Effector memory CD4-positive, alpha-beta T cell (primary cell): Measurements from ENCODE around the gene CDK6.

ENCODE experiments used
- DNase-seq, 3 donors: peaks; one replicate each; pipeline ENCODE4 v3.0.0-alpha.2; 2020
- H3K27ac ChIP-seq: 2 replicates; pipeline ENCODE4 v1.7.0; 2013; ENCODE audit warnings: mild to moderate bottlenecking, low read length, moderate library complexity; ENCODE audit not compliant: insufficient read depth, poor library complexity, severe bottlenecking
- H3K27me3 ChIP-seq: replicated peaks from 2 replicates; pipeline ENCODE4 v1.7.0; 2013; ENCODE audit warnings: mild to moderate bottlenecking, low read length; ENCODE audit not compliant: insufficient read depth, control insufficient read depth, poor library complexity, severe bottlenecking
- H3K36me3 ChIP-seq: 2 replicates; pipeline ENCODE4 v1.7.0; 2013; ENCODE audit warnings: mild to moderate bottlenecking, low read length, moderate library complexity; ENCODE audit not compliant: control insufficient read depth, insufficient read depth
- H3K4me1 ChIP-seq: 2 replicates; pipeline ENCODE4 v1.7.0; 2013; ENCODE audit warnings: low read length, mild to moderate bottlenecking; ENCODE audit not compliant: control insufficient read depth, insufficient read depth, poor library complexity, severe bottlenecking
- H3K4me3 ChIP-seq: 2 replicates; pipeline ENCODE4 v1.7.0; 2013; ENCODE audit warnings: low read length, low read depth, mild to moderate bottlenecking; ENCODE audit not compliant: insufficient read depth, poor library complexity, severe bottlenecking
- H3K9me3 ChIP-seq: 2 replicates; pipeline ENCODE4 v1.7.0; 2013; ENCODE audit warnings: mild to moderate bottlenecking, low read length, moderate library complexity; ENCODE audit not compliant: control insufficient read depth

Gene CDK6

DNA sequence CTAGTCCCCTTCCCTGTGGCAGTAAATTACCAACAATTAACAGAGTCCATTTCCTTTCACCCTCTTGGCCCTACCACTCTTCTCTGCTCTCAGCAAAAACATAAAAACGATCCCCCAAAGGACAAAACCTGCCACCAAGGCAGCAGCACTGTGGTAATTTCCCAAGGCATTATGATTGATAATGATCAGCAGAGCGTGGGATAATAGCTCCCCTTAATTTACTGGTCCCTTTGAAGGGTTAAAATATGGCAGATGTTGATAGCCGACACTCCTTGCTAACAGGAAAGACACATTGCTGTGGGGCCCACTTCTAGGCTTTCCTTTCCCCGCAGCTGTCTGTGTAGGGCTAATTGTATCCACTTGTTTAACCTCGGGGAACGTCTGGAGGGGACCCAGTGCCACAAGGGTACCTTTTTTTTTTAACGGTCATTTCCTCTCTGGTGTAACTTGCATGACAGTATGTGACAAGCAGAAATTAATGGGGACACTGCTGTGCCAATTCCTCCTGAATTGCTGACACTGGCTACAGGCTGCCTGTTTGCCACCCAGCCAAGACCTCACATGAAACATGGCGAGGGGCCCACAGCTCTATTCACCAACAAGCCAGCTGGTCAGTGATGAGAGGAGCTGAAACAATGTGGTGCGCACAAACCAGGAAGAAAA is 81.3 kb downstream of the CDK6 start:
- no peak for DNase-seq
- Histone ChIP-seq H3K27me3 (no peaks in the 10 kb centered on the region), H3K4me3 (no peak overlapping the region), H3K4me1 (no peaks in the 10 kb centered on the region), H3K9me3 (no peaks in the 10 kb centered on the region), H3K27ac (no peak overlapping the region), H3K36me3 (no peaks in the 10 kb centered on the region)

DNA sequence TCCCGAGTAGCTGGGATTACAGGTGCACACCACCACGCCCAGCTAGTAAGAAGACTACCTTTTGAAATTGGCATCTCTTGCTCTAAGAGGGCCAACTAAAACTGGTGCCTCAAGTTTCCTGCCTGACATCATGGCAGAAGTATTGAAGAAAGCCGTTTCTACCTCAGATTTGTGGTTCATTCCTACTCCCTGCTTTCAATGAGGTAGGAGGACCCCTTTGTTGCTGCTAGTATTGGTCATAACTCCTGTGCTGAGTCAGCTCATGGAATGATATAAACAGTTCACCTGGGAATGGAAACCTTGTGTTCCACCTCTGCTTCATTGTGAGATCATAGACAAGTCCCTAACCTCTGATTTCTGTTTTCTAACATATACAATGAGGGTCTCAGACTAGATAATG is 82.8 kb downstream of the CDK6 start:
- H3K4me3 ChIP-seq: no peak overlapping the region
- H3K27me3 ChIP-seq: no peaks in the 10 kb centered on the region
- no peaks in the 10 kb centered on the region for H3K9me3 ChIP-seq
- no peaks in the 10 kb centered on the region for H3K4me1 ChIP-seq
- no peak for DNase-seq
- H3K27ac ChIP-seq: no peak overlapping the region
- no peaks in the 10 kb centered on the region for H3K36me3 ChIP-seq

DNA sequence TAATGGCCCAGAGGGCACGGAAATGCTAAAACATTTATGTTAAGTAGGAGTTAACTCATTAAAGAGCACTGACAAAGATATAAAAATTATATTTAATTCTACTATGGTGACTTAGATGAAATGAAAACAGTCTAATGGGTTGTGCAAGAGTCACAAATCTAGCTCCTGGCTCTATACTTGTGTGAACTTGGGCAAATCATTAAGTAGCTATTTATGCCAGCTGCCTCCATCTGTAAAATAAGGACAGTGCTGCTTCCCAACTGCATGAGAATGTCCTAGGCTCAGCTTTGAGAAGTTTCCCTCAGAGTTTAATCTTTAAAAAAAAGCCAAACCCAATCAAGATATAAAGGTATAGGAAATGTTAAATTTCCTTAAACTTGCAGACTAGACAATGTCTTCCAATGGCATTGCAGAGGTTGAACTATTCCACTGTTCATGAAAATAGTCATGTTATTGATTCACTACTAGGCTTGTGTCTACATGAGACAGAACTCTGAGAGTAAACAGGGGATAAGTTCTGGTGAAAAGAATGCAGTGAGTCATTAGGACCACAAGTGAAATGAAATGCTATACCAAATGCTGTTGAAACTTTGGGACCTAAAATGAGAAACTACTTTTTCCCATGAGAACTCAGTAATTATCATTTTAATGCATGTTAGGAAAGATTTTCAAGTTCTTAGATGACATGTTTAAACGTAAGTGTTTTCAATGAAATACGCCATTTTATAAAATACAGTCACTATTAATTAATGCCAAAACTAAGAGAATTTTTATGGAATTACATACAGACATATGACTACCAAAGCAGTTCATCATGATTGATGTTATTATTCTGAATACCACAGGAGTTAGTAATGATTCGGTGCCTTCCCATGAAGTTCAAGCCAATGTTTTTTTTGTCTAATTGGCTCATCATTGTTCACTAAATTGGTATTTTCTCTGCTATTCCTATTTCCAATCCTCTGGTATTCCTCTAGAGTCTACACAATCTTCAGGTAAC is 84.2 kb downstream of the CDK6 start:
- no peaks in the 10 kb centered on the region for H3K4me1 ChIP-seq
- no peak overlapping the region for H3K27ac ChIP-seq
- H3K9me3 ChIP-seq: no peaks in the 10 kb centered on the region
- no peaks in the 10 kb centered on the region for H3K36me3 ChIP-seq
- H3K4me3 ChIP-seq: no peak overlapping the region
- no peak for DNase-seq
- no peaks in the 10 kb centered on the region for H3K27me3 ChIP-seq

DNA sequence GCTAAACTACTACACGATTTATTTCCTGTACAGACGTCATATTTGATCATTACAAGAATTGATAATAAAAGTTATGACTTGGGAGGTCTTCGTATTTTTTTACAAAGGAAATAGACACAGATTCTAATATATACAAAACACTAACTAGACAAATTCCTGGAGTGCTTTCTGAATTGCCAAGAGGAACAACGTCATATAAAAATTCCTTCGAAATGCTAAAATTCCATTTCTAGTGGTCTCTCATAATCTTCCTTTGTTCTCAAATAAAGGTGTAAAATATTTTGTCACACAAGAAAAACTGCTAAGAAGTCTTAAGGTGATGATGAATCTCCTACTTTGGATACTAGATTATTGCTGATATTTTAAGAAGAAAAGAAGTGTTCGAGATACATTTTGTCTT is 85.4 kb downstream of the CDK6 start:
- Histone ChIP-seq H3K27me3 (no peaks in the 10 kb centered on the region), H3K4me3 (no peak overlapping the region), H3K4me1 (no peaks in the 10 kb centered on the region), H3K9me3 (no peaks in the 10 kb centered on the region), H3K27ac (no peak overlapping the region), H3K36me3 (no peaks in the 10 kb centered on the region)
- no peak for DNase-seq

DNA sequence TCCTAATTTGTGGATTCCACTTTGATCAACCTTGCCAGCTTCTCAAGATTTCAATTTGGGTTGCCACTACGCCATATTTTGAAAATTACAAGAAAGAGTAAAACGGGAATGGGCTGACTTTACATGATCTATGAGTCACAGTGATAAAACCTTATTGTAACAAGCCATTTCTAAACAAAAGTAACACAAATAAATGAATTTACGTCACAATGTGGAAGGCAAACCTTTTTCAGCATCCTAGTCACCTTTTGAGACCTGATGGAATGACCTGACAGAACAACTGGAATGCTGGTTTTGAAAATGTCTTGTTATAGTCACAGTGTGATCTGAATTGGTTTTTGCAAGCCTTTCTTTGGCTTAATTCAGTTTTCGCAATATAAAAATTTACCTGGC is 85.9 kb downstream of the CDK6 start:
- no peak overlapping the region for H3K4me3 ChIP-seq
- no peaks in the 10 kb centered on the region for H3K27me3 ChIP-seq
- no peaks in the 10 kb centered on the region for H3K9me3 ChIP-seq
- H3K4me1 ChIP-seq: no peaks in the 10 kb centered on the region
- H3K36me3 ChIP-seq: no peaks in the 10 kb centered on the region
- H3K27ac ChIP-seq: no peak overlapping the region
- no peak for DNase-seq

DNA sequence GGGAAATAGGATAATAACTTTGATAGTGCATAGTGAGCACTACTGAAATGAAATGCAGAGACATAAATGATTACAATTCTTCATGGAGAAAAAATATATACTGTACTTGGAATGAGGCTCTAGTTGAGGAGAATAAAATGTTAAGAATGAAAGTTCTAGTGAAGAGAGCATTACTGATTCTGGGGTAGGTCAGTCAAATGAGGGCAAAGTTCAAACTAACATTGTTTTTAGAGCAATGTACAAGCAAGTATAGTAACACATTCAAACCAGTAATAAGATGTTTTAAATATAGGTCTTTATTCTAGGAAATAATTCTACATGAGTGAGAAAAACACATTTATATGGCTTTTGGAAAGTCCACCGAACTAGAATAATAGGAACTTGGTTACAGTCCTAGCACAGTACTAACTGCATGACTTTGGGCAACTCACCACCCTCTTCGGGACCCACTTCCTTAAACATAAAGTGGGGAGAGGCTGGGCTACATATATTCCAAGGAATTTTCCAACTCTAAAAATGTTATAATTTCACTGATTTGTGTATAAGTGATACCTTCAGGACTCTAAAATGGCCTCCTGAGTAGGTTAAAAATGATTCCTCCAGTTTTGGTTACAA is 86.4 kb downstream of the CDK6 start:
- H3K4me1 ChIP-seq: no peaks in the 10 kb centered on the region

DNA sequence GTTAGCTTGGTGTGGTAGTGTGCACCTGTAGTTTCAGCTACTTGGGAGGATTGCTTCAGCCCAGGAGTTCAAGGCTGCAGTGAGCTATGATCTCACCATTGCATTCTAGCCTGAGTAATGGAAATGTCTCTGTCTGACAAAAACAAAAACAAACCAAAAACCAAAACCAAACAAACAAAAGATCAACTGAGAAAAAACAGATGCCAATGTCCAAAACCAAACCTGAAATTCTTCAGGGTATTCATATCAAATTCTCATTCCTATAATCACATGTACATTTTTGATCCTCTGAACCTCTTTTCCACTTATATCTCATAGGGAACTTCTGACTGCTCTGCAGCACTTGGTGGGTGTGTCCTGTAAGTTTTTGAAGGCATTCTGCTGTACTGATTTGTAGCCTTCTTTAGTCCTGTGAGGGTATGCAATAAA is 87.0 kb downstream of the CDK6 start:
- no peak for DNase-seq

More for the DNA sequence above, 86.4 kb downstream of the CDK6 start:
- no peak overlapping the region for H3K27ac ChIP-seq
- no peaks in the 10 kb centered on the region for H3K27me3 ChIP-seq
- no peak overlapping the region for H3K4me3 ChIP-seq
- H3K36me3 ChIP-seq: no peaks in the 10 kb centered on the region
- H3K9me3 ChIP-seq: no peaks in the 10 kb centered on the region
- DNase-seq: no peak

DNA sequence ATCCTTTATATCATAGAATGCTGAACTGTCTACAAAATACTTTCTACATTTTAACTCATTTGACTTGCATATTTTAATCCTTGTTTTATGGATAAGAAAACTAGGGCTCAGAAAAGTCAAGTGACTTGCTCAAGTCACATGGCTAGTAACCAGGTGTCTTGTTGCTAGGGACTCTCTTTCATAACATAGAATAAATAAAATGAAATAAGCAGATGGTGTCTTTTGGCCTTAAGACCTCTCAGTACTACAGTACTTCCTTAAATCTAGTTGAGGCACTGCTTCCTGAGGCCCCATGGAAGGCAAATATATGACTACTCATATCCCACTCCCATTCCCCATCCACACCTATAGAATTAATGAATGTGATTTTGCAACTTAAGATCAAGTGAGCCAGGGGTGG is 87.9 kb downstream of the CDK6 start:
- Histone ChIP-seq H3K36me3 (no peaks in the 10 kb centered on the region), H3K4me3 (no peak overlapping the region), H3K27ac (no peak overlapping the region), H3K27me3 (no peaks in the 10 kb centered on the region), H3K4me1 (no peaks in the 10 kb centered on the region), H3K9me3 (no peaks in the 10 kb centered on the region)
- no peak for DNase-seq

More for the DNA sequence above, 87.0 kb downstream of the CDK6 start:
- H3K36me3 ChIP-seq: no peaks in the 10 kb centered on the region
- H3K4me1 ChIP-seq: no peaks in the 10 kb centered on the region
- H3K4me3 ChIP-seq: no peak overlapping the region
- H3K27ac ChIP-seq: no peak overlapping the region
- no peaks in the 10 kb centered on the region for H3K27me3 ChIP-seq
- no peaks in the 10 kb centered on the region for H3K9me3 ChIP-seq

DNA sequence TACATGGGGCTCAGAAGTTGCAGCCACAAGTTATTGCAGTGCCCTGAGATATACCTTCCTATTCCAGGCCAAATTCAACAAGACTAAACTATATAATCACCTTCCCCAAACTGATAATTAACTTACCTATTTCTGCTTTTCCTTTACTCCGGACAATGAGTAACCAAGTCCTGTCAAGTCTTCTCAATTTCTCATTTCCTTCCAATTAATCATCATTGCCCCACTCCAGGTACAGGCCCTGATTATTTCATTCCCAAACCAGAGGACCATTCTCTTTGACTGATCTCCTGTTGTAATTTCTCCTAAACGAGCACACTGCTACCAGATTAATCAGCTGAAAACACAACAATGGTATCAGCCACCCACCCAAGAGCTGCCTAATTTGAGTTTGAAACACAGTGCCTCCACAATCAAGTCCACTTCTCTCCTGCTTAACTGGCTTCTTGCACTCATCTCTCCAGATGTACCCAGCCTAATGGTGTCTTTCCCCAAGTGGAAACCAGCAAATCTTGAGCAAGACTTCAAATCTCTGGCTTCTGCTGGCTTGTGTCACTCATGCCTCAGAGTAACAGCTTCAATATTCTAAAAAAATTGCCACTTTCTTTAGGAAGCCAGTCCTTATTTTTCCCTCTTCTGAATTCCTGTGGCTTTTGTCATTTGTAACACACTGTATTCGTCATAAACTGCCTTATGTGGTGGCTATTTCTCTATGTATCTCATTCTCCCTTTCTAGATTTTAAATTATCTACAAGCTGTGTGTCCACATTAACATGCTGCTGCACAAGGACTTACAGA is 89.1 kb downstream of the CDK6 start:
- no peaks in the 10 kb centered on the region for H3K27me3 ChIP-seq
- no peaks in the 10 kb centered on the region for H3K36me3 ChIP-seq
- no peaks in the 10 kb centered on the region for H3K4me1 ChIP-seq

More for the DNA sequence above, 89.1 kb downstream of the CDK6 start:
- Histone ChIP-seq H3K4me3 (no peak overlapping the region), H3K9me3 (no peaks in the 10 kb centered on the region), H3K27ac (no peak overlapping the region)
- DNase-seq: no peak
